Activated CD4-positive, CD25-positive, alpha-beta regulatory T cell treated with anti-CD3 and anti-CD28 coated beads, Interleukin-2, amount 50 U/mL, for 24 hours (primary cell): ENCODE results near the gene PANK4.

Experiments used
- ATAC-seq, 2 donors: fragments of 150-1000 bp; cut with Tn5 transposase; one replicate each; pipeline ENCODE4 v1.10.0; 2021; ENCODE audit warnings: mild to moderate bottlenecking in 1 of 2, moderate library complexity in 1 of 2

PANK4 gene

DNA sequence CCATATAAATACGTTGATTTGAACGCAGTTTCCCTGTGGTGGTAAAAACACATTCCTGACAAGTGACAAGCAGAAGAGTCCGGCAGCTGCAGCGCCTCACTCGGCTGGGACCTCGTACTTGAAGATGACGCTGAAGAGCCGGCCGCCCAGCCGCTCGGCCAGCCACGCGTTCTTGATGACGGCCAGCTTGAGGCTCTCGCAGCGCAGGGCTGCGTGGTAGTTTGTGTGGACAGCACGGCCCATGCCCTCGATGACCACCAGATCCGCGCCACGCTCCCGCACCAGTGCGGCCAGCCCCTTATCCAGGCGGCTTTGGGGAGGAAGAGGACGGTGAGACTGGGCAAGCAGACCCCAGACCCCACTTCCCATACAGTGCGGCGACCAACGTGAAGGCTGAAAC, 17.6 kb downstream of the PANK4 start:
- ATAC-seq = no peak

DNA sequence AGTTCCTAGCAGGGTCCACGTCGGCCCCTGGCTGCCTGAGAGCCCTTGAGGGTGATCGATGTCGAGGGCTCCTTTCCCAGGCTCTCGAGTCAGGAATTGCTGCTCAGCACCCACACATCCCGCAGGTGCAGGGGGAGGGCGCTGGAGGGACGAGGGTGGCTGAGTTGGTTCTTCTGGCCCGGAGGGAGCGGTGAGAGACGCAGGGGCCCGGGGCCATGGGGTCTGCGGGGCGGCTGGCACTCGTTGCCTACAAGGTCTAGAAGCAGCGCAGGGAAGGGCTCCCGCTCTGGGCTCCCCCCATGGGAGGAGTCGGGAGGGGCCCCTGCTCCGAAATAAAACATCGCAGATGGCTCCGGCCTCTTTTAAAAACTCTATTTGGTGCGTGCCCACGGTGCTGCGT, 18.2 kb downstream of the PANK4 start:
- ATAC-seq = no peak

DNA sequence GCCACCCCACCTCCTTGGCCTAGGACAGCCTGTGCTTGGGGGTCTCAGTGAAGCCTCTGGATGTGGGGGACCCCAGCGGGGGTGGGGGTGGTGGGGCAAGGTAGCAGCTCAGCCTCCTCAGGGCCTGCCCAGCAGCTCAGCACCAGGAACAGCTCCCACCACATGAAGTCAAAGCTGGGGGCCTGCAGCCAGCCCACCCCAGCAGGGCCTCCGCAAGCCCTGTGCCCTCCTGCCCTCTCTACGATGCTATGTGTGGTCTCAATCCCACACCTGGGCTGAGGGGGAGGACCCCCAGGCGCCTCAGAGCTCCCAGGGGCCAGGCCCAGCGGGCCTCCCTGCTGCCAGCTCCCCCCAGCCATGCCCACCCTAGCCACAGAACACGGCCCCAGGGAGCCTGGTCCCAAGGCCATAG, 18.6 kb downstream of the PANK4 start:
- ATAC-seq = no peak

DNA sequence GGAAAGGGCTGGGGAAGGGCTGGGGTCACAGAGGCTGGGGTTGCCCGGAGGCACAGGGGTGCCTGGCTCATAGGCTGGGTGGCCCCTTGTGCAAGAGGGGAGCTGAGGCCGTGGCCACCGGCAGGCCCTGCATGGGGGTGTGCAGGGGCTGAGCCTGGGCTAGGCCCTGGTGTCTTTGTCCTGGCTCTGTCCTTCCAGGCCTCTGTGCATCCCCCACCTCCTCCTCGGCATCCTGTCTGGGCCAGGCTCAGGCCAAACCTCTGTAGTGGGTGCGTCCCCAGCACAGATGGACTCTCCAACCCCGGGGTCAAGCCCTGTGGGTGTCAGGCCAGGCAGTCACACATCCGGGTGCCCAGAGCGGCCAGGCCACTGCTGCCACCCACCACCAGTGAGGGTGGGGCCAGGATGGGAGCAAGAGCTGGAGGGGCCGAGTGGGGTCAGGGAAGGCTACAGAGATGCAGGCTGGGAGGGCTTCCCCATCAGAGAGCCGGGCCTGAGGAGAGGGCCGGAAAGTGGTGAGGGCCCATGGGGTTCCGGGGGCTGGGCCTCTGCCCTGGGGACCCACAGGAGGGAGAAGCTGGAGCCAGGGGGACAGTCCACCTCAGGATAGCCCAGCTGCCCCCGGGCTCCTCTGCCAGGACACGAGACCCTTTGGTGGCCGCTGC, 19.4 kb downstream of the PANK4 start:
- no peak for ATAC-seq

DNA sequence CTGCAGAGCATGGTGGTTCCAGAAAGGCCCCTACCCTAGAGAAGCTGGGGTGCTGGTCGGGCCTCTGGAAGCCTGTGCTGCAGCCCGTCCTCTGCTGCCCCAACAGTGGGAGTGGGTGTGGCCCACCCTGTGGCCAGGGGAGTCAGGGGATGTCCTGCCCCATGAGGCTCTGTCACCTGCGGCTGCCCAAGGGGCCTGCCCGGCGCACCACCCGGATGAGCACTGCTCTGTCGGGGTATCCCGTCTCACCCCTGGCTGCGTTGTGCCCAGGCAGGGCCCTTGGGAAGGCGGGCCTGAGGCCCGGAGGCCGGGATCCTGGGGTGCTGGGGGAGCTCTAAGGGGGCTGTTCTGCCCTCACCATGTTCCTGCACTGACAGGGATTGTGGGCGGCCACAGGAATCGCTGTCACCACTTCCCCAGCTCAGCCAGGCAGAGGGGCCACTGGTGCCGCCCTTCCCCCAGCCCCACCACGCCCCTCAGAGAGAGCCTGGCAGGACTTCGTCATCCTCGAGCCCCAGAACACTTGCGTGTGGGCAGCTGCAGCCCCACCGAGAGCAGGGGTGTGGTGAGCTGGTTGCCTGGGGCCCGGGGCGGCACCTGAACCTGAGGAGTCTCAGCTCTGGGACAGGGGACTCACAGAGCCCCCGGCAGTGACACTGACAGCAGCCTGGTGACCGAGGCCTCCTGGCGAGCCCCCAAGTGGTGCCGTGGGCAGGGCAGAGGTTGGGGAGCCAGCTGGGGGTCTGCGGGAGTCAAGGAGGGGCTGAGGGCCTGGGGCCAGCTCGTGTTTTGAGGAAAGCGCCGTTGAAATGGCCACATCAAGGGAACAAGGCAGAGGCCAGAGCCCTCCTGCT, 20.2 kb downstream of the PANK4 start:
- no peak for ATAC-seq

DNA sequence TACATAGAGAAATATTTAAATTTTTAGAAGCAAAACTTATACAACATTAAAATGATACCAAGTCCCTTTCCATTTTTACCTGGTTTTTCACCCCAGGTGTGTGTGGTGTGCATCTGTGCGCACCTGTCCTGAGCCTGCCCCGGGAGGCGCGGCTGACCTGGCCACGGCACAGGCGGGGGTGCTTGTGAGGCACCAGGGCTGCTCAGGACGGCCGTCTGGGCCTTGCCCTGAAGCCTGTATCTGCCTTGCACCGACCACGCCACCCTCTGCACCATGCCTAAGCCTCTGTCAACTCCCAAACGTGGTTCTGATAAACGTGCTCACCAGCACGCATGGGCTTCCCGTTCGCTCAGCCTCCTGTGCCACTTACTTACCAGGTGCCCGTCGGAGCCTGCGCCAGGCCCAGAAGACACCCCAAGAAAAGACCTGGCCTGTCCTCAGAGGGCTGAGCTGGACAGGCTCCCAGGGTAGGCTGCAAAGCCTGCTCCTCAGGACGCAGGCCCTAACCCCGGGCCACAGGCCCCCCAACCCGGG, 20.9 kb downstream of the PANK4 start:
- no peak for ATAC-seq

DNA sequence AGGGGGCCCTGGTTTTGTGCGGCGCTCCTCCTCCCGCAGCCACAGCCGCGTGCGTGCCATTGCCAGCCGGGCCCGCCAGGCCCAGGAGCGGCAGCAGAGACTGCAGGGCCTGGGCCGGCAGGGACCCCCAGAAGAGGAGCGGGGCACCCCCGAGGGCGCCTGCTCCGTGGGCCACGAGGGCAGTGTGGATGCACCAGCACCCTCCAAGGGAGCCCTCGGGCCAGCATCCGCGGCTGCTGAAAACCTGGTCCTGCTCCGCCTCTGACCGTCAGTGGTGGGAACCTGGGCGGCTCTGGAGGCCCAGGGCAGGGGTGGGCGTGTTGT, 21.5 kb downstream of the PANK4 start:
- ATAC-seq = no peak

DNA sequence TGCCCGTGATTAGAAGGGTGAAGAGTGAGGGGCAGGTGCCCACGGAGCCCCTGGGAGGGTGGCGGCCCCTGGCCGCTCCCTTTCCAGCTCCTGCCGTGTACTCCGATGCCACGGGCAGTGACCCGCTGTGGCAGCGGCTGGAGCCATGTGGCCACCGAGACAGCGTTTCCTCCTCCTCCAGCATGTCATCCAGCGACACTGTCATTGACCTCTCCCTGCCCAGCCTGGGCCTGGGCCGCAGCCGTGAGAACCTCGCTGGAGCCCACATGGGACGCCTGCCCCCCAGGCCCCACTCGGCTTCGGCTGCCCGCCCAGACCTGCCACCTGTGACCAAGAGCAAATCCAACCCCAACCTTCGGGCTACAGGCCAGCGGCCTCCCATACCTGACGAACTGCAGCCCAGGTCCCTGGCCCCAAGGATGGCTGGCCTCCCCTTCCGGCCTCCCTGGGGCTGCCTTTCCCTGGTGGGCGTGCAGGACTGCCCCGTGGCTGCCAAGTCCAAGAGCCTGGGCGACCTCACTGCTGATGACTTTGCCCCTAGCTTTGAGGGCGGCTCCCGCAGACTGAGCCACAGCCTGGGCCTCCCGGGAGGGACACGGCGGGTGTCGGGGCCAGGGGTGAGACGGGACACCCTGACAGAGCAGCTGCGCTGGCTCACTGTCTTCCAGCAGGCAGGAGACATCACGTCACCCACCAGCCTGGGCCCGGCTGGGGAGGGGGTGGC, 22.0 kb downstream of the PANK4 start:
- ATAC-seq = no peak

DNA sequence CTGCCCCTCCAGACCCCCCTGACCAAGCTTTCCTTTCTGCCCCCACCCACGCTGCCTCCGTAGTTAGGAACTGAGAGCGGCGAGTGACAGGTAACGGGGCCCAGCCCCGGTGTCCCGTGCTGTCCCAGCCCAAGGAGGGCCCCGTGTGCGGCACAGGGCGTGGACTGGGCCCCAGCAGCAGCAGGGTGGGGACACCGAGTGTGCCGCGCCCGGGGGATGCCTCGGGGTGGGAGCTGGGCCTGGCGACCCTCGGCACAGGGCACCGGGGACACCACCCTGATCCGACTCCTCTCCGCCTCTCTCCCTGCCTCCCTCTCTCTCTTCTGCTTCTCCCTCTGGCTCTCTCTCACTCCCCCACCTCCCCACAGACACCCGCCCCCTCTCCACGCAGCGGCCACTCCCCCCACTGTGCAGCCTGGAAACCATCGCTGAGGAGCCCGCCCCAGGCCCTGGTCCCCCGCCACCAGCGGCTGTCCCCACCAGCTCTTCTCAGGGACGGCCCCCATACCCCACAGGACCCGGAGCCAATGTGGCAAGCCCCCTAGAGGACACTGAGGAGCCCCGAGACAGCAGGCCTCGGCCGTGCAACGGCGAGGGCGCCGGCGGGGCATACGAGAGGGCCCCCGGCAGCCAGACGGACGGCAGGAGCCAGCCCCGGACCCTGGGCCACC, 22.7 kb downstream of the PANK4 start:
- ATAC-seq = no peak

DNA sequence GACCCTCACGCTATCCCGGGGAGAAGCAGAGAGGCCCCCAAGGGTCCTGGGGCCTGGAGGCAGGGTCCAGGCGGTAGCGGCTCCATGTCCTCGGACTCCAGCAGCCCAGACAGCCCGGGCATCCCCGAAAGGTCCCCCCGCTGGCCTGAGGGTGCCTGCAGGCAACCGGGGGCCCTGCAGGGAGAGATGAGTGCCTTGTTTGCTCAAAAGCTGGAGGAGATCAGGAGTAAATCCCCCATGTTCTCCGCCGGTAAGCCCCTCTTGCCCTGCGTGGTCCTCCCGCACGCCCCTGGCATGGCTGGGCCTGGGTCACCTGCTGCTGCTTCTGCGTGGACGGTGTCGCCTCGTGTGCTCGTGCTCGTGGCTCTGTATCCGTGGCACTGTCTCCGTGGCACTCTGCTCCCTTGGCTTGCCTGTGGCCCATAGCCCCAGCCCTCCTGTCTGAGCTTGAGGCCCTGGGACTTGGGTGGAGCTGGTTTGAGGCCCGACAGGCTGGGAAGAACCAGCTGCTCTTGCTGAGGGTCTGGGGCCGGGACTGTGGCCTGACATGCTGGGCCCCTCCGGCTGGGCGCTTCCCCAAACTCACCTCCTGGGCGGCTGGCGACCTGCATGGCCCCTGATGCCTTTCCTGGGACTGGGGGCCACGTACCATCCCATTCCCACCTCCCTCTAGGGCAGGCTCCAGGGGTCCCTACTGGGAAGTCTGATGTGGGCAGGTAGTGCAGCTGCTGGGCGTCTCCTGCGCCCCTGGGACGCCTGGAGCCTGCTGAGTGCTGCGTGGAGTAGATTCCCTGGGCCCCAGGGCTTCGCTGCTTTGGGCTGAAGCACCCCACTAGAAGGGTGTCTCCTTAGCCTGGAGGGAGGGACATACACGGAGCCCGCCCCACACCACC, 23.5 kb downstream of the PANK4 start:
- ATAC-seq = no peak

DNA sequence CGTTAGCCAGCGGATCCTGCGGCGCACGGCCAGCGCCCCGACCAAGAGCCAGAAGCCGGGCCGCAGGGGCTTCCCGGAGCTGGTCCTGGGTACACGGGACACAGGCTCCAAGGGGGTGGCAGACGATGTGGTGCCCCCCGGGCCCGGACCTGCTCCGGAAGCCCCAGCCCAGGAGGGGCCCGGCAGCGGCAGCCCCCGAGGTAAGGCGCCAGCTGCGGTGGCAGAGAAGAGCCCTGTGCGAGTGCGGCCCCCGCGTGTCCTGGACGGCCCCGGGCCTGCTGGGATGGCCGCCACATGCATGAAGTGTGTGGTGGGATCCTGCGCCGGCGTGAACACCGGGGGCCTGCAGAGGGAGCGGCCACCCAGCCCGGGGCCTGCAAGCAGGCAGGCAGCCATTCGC, 24.2 kb downstream of the PANK4 start:
- no peak for ATAC-seq

DNA sequence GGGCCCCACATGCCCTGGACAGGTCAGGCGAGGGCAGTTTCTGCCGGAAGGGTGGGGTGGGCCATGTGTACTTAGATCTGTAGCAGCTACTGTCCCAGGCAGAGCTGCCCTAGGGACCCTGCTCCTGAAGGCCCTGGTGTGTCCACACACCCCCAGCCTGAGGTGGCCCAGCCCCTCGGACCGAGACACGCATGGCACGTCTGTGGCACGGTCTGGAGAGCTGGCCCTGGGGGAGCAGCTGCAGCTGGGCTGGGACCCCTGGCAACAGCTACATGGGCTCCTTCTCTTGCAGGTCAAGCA, 24.6 kb downstream of the PANK4 start:
- ATAC-seq = no peak

DNA sequence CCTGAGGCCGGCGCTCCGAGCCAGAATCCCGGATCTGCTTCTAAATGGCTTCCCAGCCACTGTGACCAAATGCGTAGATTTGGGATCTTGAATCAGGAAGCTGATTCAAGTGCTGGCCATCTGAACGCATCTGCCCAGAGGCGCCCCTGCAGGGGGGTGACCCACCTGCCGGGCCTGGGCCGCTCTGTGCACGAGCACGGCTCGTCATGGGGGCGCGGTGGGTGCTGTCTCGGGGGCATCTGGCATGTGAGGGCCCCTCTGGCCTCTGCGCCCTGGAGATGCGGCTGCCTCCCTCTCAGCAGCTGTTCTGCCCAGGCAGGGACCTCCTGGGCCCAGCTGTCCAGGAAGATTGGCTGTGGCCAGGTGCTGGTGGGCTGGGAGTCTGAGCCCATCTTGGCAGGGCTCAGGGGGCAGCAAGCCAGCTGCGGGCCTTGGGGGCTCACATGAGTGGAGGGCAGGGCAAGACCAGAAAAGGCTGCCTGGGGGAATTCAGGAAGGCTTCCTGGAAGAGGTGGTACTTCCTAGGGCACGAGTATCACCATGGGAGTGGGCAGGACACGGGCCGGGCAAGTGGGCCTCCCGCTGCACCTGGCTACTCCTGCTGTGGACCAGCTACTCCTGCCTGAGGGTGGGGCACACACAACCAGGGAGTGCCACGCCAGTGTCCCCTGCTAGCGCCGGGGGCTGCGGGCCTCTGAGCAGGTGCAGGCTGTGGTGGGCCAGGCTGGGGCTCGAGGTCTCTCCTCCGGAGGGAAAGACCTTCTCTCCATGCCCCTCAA, 25.2 kb downstream of the PANK4 start:
- no peak for ATAC-seq

DNA sequence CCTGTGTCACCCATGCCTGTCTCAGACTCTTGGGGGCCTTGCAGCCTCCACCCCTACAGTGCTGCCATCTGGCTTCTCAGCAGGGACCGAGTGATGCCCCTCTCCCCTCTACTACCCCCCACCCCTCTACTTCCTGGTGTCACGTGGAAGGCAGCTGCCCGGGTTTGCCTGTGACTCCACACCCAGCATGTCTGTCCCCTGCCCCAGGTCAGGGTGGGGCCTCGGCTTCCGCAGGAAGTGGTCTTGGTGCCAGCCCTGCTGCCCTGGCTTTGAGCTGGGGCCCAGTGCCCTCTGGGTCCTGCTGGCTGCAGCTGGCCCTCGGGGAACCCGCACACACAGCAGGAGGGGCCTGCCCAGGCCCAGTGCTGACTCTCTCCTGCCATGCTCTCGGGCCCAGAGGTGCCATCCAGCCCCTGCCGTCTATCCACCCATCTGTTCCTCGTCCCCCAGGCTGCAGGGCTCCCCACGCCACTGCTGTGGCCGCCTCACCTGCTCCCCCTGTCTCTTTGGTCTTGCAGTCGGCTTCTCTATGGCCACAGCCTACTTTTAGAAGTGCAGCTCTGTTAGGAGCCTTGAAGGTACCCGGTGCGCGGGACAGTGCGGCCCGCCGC, 26.3 kb downstream of the PANK4 start:
- ATAC-seq = peak; percentile 22 to 46

DNA sequence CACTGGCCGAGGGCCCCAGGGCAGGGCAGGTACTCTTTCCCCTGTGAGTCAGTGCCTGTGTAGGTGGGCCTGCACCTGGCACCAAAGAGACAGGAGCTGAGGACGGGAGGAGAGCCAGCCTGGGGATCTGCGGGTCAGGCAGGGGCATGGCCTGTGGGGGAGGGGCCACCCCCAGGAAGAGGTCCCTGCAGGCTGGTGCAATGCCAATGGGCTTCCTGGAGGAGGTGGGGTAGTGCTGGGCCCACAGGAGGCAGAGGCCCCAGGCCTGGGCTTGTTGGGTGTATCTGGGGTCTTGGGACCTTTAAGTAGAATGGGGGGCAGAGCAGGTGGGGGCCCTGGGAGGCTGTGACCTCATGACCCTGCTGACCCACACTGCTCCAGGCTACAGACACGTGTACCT, 27.1 kb downstream of the PANK4 start:
- ATAC-seq = no peak

DNA sequence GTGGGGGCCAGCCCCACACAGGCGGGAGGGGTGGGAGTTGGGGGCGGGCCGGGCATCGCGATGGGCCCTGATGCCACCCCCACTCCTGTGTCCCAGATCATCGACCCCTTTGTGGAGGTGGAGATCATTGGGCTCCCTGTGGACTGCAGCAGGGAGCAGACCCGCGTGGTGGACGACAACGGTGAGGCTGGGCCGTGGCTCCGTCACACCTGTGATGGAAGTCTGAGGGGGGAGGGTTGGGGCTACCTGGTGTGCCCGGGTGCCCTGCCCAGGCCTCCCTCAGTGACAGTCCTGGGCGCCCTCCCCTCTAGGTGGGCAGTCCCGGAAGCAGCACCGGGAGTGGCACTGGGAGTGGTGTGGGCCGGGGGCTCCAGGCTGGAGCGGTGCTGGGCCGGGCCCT, 27.7 kb downstream of the PANK4 start:
- no peak for ATAC-seq

DNA sequence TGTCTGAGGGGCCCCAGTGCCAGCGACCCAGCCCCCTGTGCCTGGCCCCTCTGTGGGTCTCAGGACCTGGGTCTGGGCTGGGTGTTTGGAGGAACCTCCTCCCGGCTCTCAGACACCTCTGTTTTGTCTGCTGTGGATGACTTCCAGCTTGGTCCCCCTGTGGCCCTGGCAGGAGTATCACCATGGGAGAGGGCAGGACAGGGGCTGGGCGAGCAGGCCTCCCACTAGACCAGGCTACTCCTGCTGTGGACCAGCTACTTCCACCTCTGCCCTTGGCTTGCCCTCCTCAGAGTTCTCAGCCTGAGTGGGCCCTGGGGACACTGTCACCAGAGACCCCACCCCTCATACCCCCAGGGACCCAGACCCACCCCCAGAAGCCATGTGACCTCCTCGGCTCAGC, 28.5 kb downstream of the PANK4 start:
- ATAC-seq = no peak

DNA sequence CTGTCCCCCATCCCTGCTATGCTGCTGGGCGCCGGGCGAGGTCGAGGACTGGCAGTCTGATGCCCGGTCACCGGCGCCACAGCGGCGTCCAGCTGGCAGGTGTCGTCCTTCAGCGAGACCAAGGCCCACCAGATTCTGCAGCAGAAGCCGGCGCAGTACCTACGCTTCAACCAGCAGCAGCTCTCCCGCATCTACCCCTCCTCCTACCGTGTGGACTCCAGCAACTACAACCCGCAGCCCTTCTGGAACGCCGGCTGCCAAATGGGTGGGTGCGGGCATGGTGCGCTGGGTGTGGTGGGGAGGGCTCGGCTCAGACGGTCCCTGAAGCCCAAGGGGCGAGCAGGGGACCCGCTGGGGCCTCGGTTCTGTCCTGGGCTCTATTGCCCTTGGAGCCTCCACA, 29.6 kb downstream of the PANK4 start:
- ATAC-seq = no peak

DNA sequence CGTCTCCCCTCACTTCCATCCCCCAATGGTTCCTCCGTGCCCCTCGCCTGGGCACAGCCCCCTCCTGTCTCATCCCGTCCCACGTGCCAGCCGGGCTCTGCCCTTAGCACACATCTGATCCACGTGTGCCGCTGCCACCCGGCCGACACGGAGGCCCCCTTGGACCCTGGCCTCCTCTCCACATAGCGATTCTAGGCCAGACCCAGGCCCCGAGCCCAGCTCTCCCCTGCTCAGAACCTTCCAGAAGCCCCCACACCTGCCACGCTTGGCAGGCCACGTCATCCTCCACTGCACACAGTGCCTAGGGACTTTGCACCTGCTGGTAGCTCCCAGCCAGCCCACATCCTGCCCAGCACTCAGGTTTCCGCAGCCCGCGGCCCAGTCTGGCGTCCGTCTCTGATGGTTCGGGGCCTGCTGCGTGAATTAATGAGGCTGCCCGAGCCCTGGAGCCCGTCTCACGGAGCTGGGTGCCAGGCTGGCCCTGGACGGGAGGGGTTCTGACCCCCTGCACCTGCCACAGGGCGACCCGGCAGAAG, 30.2 kb downstream of the PANK4 start:
- ATAC-seq = peak; percentile 33

DNA sequence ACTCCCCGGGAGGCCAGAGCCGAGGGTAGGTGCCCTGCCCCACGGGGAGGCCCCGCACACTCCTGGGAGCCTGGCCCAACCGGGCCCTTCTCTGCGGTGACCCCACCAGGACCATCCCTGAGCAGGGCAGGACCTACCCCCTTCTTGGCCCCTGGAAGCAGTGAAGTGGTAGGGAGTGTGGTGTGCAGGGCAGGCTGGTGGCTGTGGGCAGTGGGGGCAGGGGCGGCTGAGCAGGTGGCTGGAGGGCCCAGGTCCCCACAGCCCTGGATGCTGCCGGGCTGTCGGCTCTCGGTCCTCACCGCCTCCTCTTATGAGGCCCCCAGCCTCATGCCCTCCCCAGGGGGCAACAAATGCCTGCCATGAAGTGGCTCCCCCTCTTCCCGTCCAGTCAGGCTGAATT, 30.9 kb downstream of the PANK4 start:
- no peak for ATAC-seq

DNA sequence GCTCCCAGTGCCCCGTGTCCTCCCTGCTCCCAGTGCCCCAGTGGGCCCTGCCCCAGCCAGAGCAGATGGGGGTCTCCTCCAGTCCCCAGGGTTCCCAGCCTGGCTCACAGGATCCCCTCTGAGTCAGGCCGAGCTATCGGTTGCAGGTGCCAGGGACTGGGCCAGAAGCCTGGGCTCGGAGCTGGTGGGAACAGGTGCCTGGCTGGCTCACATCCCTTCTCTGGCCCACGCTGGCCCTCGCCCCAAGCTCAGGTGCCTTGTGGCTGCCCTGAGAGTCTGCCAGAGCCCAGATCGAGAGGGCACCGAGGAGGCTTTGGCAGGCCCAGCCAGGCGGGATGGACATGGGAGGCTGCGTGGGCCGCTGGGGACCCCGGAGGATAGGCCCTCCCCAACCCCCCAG, 31.4 kb downstream of the PANK4 start:
- ATAC-seq = no peak
